A673 (cell line): ENCODE data around the gene RFK.

Source experiments
- EZH2 ChIP-seq: fragments of 200-600 bp; sonication (generic); IDR thresholded peaks from 2 replicates; pipeline ENCODE4 v1.6.1; 2017; ENCODE audit warnings: borderline replicate concordance, low read depth, mild to moderate bottlenecking, mixed read lengths, antibody characterized with exemption, low read length; ENCODE audit not compliant: poor library complexity, severe bottlenecking
- TF ChIP-seq, protein P1 (sequence below): fragments of 300-800, 200-600 bp; sonication (generic); conservative IDR thresholded peaks from 2 replicates; pipeline ENCODE4 v1.5.1; 2017; ENCODE audit warnings: low read depth, mild to moderate bottlenecking, antibody characterized with exemption, low read length, moderate library complexity, mixed read lengths

GRCh38 chr9:76379494-76379893, 14.7 kb downstream of the RFK start:
- TF ChIP-seq, protein P1, sequence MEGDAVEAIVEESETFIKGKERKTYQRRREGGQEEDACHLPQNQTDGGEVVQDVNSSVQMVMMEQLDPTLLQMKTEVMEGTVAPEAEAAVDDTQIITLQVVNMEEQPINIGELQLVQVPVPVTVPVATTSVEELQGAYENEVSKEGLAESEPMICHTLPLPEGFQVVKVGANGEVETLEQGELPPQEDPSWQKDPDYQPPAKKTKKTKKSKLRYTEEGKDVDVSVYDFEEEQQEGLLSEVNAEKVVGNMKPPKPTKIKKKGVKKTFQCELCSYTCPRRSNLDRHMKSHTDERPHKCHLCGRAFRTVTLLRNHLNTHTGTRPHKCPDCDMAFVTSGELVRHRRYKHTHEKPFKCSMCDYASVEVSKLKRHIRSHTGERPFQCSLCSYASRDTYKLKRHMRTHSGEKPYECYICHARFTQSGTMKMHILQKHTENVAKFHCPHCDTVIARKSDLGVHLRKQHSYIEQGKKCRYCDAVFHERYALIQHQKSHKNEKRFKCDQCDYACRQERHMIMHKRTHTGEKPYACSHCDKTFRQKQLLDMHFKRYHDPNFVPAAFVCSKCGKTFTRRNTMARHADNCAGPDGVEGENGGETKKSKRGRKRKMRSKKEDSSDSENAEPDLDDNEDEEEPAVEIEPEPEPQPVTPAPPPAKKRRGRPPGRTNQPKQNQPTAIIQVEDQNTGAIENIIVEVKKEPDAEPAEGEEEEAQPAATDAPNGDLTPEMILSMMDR, result no peak
- TF ChIP-seq EZH2, result no peak
